Loucy (cell line): ENCODE results near the gene MLLT10.

Experiments used
- EZH2phosphoT487 ChIP-seq: fragments of 200-600 bp; IDR thresholded peaks from 2 replicates; pipeline ENCODE4 v1.6.1; 2018; ENCODE audit warnings: antibody characterized with exemption, mild to moderate bottlenecking, moderate library complexity, borderline replicate concordance
- TF ChIP-seq, protein P1 (sequence below): fragments of 200-600 bp; sonication (generic); conservative IDR thresholded peaks from 2 replicates; pipeline ENCODE4 v1.5.1; 2014; ENCODE audit warnings: mild to moderate bottlenecking, antibody characterized with exemption, low read length

DNA sequence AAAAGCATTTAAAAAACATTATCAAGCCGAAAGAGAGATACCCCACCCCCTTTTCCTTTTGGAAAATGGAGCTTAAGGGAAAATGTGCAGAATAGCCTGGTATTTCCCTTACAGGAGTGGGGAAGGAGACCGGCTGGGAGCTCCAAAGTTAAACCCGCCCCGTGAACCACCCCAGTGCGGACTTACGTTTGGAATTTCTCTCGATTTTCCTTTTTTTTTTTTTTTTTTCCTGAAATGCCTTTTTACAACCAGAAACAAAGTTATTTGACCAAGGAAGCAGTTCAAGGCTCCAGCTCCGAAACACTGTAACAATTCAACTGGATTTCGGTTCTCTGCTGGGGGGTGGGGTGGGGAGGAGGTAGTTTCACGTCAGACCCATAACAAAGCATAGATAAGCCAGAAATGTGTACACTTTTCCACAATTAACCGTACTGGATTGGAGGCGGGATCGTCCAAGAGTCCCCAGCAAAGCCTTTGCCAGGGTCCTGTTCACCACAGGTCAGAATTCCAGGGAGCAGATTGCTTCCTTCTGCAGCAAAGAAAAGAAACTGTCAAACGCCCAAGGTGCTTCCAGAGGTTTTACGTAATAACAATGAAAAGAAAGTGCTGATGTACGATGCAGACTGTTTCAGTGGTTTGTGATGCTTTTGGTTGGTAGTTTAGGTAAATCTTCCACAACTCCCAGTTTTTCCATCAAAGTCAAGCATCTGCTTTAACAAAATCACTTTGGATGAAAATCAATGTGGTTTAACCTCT, 15.2 kb upstream of the MLLT10 start:
- no peak for TF ChIP-seq EZH2phosphoT487
- TF ChIP-seq, protein P1, sequence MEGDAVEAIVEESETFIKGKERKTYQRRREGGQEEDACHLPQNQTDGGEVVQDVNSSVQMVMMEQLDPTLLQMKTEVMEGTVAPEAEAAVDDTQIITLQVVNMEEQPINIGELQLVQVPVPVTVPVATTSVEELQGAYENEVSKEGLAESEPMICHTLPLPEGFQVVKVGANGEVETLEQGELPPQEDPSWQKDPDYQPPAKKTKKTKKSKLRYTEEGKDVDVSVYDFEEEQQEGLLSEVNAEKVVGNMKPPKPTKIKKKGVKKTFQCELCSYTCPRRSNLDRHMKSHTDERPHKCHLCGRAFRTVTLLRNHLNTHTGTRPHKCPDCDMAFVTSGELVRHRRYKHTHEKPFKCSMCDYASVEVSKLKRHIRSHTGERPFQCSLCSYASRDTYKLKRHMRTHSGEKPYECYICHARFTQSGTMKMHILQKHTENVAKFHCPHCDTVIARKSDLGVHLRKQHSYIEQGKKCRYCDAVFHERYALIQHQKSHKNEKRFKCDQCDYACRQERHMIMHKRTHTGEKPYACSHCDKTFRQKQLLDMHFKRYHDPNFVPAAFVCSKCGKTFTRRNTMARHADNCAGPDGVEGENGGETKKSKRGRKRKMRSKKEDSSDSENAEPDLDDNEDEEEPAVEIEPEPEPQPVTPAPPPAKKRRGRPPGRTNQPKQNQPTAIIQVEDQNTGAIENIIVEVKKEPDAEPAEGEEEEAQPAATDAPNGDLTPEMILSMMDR: no peak
